D721Med (cell line): Measurements from ENCODE around the gene WDR17.

Experiments
- DNase-seq: peaks from one replicate; pipeline ENCODE4 v3.0.0; 2011; ENCODE audit warnings: low spot score; ENCODE audit not compliant: insufficient read length
- FAIRE-seq: peaks from 2 replicates; lab custom pipeline; 2011; peaks lifted over from hg19 to GRCh38; lab: Jason Lieb, UNC
- TF ChIP-seq, protein P1 (sequence below): IDR thresholded peaks from 2 replicates; pipeline ENCODE4 v1.5.1; 2012; ENCODE audit warnings: mild to moderate bottlenecking, control low read depth; ENCODE audit not compliant: insufficient read depth; ENCODE audit errors: missing control alignments

WDR17 gene

DNA sequence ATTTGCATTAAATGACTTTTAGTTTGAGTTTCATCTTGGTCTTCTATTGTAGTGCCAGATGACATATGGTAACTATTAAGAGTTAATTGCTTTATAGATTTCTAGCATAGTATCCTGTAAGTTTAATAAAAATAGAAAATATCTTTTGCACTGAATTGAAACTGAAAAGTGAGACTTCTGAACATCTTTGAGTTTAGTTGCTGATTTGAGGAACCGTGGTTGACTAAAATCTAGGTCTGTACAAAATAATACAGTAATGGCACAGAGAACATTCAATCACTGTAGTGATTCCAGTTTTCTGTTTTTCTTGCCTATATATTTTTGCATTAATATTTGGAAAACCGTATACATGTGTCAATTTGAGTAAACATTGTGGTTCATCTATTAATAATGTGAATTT, 69.0 kb downstream of the WDR17 start:
- FAIRE-seq (no peak), DNase-seq (no peak)
- TF ChIP-seq, protein P1, sequence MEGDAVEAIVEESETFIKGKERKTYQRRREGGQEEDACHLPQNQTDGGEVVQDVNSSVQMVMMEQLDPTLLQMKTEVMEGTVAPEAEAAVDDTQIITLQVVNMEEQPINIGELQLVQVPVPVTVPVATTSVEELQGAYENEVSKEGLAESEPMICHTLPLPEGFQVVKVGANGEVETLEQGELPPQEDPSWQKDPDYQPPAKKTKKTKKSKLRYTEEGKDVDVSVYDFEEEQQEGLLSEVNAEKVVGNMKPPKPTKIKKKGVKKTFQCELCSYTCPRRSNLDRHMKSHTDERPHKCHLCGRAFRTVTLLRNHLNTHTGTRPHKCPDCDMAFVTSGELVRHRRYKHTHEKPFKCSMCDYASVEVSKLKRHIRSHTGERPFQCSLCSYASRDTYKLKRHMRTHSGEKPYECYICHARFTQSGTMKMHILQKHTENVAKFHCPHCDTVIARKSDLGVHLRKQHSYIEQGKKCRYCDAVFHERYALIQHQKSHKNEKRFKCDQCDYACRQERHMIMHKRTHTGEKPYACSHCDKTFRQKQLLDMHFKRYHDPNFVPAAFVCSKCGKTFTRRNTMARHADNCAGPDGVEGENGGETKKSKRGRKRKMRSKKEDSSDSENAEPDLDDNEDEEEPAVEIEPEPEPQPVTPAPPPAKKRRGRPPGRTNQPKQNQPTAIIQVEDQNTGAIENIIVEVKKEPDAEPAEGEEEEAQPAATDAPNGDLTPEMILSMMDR: no peak

GRCh38 chr4:176137631-176138030, 72.0 kb downstream of the WDR17 start:
- no peak for FAIRE-seq

GRCh38 chr4:176139518-176139917, 73.9 kb downstream of the WDR17 start:
- FAIRE-seq (no peak), DNase-seq (no peak)
- TF ChIP-seq, protein P1: no peak

More at GRCh38 chr4:176137631-176138030, 72.0 kb downstream of the WDR17 start:
- TF ChIP-seq, protein P1: no peak
- no peak for DNase-seq

GRCh38 chr4:176142253-176142652, 76.6 kb downstream of the WDR17 start:
- TF ChIP-seq, protein P1: no peak
- DNase-seq (no peak), FAIRE-seq (no peak)

DNA sequence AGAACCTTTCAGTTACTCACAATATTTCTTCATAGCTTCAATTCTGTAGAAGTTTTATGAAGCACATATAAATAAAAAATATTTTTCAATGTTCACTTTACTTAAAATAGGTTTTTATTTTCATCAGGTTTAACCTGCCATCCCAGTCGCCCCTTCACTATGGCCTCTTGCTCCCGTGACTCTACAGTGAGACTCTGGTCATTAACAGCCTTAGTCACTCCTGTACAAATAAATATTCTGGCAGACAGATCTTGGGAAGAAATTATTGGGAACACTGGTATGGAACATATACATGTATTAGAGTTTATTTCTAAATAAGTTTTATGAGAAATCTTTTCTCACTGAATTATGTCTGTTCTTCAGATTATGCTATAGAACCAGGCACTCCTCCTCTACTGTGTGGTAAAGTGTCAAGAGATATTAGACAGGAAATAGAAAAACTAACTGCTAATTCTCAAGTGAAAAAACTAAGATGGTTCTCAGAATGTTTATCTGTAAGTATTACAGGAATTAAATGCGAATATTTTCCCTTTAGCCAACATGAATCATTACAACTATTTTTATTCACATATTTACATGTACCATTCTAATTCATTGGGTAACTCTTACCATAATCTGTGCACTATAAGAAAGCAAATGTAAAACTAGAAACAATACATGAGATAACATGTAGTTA, 84.2 kb downstream of the WDR17 start:
- no peak for DNase-seq

DNA sequence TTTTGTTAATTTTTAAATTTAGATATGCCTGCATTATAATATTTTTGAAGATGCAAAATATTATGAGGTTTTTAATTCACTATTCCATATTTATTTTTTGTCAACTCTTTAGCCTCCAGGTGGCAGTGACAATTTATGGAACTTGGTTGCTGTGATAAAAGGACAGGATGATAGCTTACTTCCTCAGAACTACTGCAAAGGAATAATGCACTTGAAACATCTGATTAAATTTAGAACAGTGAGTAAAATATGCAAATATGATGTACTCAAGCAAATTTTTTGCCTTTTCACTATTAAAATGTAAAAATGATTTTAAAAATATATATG, 84.7 kb downstream of the WDR17 start:
- TF ChIP-seq, protein P1: peak; percentile 39
- DNase-seq: no peak
- no peak for FAIRE-seq

More for the DNA sequence above, 84.2 kb downstream of the WDR17 start:
- no peak for FAIRE-seq
- TF ChIP-seq, protein P1: no peak

DNA sequence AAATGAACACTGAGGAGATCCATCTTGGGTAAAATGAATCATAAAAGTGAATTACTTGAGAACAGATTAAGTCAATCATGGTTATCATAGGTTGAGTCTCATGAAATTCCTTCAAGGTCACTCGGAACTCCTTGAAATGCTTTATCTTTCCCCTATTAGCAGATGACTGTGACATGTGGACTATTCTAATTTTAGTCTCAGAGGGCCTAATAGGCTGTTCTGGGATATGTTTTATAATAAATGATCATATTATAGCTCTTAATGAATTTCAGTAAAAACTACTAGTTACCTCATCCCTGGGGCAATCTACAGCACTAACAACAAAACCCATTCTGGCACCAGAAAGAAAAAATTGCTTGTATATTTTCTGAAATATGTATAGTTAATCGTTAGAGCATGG, 85.1 kb downstream of the WDR17 start:
- DNase-seq: no peak
- TF ChIP-seq, protein P1: no peak
- no peak for FAIRE-seq
